HG02588 (cell line): ENCODE results near the gene RAPGEF1.
"Not testable (repeated sequence)": the region's sequence is repeated elsewhere in the genome, so short reads cannot be mapped to it uniquely, and the experiment has no call there.

Experiments
- ATAC-seq: cut with Tn5 transposase; IDR thresholded peaks from one replicate; pipeline ENCODE4 v1.9.1; 2021; ENCODE audit warnings: mild to moderate bottlenecking, moderate library complexity; ENCODE audit not compliant: unreplicated experiment

Gene RAPGEF1

DNA sequence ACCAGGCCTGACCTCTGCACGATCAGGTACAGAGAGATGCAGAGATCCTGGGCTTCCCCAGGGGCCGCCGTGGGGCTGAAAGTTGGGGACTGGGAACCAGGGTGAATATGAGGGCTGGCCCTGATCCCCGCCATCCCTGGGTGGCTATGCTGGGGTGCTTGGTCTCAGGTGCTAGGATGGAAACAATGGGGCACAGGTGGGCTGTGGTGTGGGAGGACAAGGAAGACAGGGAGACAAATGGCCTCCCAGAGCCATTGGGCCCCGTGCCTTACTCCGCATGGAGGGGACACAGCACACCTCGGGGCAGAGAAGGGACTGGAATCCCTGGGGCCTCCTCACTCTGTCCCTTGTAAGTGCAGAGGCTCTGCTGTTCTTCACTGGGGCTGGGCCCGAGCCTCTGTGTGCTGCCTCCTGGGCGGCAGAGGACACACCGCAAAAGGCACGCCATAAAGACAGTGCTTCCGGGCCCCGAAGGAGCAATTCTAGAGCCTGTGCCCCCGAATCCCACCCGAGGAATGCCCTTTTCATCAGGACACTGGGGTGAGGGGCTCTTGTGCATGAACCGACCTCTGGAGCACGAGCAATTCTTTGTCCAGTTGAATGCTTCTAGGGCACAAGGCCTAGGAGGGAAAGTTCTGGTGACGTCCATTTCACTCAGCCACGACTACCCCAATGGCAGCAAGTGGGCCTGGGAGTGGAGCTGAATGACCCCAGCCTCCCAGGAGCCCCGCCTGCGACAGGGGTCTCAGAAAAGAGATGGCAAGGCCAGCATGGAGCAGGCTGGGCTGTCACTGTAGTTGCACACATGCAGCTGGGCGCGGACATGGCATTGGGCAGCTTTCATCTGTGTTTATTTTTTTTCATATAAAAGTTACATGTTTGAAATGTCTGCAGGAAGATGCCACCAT lies 163.7 kb downstream of the RAPGEF1 start:
- no peak for ATAC-seq

DNA sequence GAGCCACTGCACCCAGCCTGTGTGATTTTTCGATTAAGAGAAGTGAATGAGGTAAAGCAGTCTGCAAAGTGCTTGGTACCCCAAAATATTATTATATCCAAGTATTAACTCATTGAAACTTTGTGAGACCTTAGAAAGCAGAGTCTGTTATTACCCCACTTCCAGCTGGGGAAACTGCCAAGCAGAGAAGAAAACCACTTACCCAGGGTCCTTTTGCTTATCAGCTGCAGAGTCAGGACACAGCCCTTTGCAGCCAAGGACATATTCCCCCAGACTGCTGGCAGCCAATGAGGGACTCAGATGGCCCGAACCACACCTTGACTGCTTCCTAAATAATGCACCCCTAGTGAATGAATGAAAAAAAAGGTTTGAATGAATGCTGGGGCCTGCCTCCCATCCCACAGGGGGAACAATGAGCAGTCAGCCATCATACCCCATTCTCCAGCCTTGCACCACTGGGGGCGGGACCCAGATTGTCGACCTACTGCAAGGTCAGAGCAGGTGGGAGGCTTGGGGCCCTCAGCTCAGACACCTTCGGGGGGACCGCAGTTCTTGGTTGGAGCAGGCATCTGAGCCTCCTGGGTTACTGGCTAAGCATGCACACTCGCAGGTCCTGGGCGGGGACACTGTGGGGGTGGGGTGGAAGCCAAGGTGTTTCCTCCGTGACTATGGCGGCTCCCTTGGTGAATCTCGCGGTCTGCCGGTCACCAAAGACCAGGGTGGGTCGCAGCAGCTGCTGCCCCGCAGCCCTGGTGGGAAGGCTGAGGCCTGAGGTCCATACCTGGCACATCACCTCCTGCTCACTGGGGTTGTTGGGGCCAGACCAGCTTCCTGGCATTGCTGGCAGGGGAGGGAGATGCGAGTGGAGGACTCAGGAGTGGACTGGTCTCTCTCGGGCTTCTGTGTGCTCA lies 164.9 kb downstream of the RAPGEF1 start:
- ATAC-seq, result no peak

DNA sequence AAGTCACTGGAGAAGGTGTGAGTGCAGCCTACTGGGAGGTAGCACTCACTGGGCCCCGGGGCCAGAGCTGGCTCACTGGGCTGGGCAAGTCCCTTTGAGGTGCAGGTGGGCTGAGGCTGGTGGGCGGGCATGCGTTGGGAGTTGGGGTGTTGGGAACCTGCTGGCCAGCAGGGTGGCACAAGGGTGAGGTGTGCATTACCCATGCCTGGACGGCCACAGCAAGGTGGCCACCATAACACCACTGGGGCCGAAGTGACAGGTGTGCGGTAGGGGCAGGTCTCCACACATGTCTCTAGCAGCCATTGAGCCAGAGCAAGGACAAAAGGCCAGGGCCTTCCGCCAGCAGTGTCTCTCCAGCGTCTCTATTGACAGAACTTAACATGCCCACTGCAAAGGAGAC lies 172.0 kb downstream of the RAPGEF1 start:
- no peak for ATAC-seq

- no peak for ATAC-seq
Measured at GRCh38 chr9:131566158-131566557, 173.7 kb downstream of the RAPGEF1 start.

GRCh38 chr9:131565369-131565768 lies 174.5 kb downstream of the RAPGEF1 start:
- no peak for ATAC-seq

GRCh38 chr9:131562032-131562959 lies 177.6 kb downstream of the RAPGEF1 start:
- no peak for ATAC-seq

- ATAC-seq, result no peak
Measured at GRCh38 chr9:131559421-131560000, 180.4 kb downstream of the RAPGEF1 start.

DNA sequence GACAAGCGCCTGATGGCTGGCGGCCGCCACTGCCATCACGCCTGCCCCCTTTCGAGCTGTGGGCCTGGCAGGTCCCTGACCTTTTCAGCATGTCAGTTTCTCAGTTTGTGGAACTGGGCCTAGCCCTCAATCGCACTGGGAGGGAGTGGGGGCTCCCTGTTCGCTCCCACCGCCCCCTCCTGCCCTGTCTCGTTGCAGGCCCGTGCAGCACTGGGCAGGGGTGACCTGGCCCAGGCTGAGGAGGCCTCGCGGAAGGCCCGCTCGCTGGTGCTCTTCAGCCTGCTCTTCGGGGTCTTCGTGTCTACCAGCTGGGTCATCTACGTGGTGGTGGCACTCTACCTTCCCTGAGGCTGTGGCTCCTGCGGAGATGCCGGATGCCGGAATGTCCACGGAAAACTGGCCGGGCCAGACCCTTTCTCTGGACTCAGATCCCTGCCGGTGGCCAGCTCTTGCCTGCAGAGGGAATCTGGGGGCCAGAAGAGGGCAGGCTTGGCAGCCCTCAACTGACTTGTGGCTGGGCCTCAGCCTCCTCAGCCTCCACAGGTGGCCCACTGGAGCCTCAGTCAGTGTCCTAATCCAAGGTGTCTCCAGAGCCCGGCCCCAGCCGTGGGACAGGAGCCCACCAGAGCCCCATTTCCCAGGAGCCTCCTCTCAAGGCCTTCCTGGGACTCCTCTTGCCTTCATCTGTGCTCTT lies 181.9 kb downstream of the RAPGEF1 start:
- ATAC-seq, result no peak

DNA sequence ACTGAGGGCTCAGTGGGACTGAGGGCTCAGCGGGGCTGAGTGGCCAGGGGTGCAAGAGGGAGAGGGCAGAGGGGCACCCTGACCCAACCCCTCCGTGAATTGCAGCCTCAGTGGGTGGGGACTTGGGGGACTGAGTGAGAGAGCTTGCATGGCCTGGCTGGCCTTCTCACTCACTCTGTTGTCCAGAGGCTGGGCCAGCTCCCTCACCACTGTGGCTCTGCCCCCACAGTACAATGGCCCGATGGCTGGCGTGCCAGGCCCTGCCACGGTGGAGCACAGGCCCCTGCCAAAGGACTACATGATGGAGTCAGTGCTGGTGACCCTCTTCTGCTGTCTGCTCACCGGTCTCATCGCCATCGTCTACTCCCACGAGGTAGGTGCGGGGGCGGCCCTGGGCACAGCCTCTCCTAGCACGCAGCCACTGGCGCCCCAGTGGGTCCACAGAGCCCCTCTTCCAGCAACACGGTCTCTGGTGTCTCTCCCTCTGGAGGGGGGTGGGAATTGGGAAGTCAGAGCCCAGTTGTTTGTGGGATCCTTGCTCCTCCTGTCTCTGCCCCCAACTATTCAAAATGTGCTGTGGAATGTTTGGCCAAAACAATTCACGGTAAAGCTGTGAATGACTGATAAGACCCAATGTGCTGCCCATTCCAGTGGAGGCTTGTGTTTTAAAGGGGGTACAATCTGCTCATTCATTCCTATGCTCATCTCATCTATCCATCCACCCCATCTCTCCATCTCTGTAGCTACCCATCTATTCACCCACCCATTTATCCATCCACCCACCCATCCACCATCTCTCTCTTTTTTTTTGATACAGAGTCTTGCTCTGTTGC lies 183.8 kb downstream of the RAPGEF1 start:
- no peak for ATAC-seq

- ATAC-seq, result no peak
Measured at GRCh38 chr9:131554843-131555351, 185.0 kb downstream of the RAPGEF1 start.

- no peak for ATAC-seq
Measured at GRCh38 chr9:131554087-131554842, 185.6 kb downstream of the RAPGEF1 start.

- no peak for ATAC-seq
Measured at GRCh38 chr9:131552030-131552429, 187.8 kb downstream of the RAPGEF1 start.

GRCh38 chr9:131550465-131550864 lies 189.4 kb downstream of the RAPGEF1 start:
- not testable (repeated sequence) for ATAC-seq

GRCh38 chr9:131549186-131549585 lies 190.7 kb downstream of the RAPGEF1 start:
- not testable (repeated sequence) for ATAC-seq

GRCh38 chr9:131546336-131547084 lies 193.4 kb downstream of the RAPGEF1 start:
- no peak for ATAC-seq

DNA sequence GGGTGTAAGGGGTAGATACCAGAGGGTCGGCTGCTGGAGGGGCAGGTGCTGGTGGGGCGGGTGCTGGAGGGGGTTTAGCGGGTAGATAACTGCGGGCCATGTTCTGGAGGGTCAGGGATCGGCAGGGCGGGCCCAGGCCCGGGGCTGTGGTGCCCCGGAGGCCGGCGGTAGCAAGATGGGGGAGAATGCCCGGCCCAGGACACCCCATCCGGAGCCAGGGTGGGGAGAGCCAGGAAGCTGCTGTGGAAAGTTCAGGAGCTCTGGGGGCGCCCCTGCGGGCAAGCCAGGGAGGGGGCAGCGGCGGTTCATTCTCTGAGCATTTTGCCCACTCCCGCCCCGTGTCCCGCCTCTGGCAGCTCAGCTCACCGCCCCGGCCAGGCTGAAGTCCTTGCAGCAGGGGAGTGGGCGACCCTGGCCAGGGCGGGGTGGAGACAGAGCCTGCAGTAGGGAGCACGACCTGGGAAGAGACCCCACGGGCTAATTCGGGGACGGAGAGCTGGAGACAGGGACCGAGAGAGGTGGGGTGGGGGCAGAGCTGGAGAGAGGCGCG lies 194.0 kb downstream of the RAPGEF1 start:
- no peak for ATAC-seq
